NCI-H2196 (cell line): ENCODE measurements around the gene FSIP1.

ENCODE experiments used
- DNase-seq: peaks from one replicate; lab custom pipeline; 2025; ENCODE audit not compliant: unreplicated experiment; lab: John Stamatoyannopoulos, UW

FSIP1 gene

DNA sequence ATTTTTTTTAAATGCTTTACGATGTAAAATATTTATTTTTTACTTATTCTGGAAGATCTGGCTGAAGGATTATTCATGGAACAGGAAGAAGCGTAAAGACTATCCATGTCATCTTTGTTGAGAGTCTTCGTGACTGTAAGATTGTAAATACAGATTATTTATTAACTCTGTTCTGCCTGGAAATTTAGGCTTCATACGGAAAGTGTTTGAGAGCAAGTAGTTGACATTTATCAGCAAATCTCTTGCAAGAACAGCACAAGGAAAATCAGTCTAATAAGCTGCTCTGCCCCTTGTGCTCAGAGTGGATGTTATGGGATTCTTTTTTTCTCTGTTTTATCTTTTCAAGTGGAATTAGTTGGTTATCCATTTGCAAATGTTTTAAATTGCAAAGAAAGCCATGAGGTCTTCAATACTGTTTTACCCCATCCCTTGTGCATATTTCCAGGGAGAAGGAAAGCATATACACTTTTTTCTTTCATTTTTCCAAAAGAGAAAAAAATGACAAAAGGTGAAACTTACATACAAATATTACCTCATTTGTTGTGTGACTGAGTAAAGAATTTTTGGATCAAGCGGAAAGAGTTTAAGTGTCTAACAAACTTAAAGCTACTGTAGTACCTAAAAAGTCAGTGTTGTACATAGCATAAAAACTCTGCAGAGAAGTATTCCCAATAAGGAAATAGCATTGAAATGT lies 186.1 kb downstream of the FSIP1 start:
- no peak for DNase-seq

DNA sequence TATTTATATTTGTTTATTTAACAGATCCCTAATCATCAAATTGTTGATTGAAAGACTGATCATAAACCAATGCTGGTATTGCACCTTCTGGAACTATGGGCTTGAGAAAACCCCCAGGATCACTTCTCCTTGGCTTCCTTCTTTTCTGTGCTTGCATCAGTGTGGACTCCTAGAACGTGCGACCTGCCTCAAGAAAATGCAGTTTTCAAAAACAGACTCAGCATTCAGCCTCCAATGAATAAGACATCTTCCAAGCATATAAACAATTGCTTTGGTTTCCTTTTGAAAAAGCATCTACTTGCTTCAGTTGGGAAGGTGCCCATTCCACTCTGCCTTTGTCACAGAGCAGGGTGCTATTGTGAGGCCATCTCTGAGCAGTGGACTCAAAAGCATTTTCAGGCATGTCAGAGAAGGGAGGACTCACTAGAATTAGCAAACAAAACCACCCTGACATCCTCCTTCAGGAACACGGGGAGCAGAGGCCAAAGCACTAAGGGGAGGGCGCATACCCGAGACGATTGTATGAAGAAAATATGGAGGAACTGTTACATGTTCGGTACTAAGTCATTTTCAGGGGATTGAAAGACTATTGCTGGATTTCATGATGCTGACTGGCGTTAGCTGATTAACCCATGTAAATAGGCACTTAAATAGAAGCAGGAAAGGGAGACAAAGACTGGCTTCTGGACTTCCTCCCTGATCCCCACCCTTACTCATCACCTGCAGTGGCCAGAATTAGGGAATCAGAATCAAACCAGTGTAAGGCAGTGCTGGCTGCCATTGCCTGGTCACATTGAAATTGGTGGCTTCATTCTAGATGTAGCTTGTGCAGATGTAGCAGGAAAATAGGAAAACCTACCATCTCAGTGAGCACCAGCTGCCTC lies 187.1 kb downstream of the FSIP1 start:
- DNase-seq = no peak

- no peak for DNase-seq
Observed at GRCh38 chr15:39594446-39595337, 187.9 kb downstream of the FSIP1 start.

DNA sequence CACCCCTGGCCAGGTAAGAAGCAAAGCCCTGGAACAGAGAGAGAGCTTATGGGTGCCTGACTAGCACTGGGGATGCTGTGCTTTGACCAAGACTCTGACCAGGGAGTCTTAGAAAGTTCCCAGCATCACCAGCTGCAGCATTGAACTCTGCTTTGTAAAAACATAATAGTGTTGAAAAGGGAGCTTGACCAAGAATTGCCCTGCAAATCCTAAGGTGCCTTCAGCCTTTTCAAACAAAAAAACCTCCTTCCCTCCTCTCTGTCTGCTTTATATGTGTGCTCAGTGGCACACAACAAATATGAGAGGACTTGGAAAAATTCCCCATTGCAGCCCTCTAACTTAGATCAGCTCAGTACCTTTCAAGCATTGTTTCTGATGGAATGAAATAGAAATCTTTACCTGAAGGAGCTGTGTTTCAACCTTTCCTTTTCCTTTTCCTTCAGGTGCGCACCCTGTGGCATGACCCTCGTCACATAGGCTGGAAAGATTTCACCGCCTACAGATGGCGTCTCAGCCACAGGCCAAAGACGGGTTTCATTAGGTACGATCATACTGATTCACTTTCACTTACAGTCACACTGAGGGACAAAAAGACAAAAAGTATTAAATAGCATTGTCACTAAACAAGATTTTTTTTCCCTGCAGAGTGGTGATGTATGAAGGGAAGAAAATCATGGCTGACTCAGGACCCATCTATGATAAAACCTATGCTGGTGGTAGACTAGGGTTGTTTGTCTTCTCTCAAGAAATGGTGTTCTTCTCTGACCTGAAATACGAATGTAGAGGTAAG lies 188.8 kb downstream of the FSIP1 start:
- no peak for DNase-seq

DNA sequence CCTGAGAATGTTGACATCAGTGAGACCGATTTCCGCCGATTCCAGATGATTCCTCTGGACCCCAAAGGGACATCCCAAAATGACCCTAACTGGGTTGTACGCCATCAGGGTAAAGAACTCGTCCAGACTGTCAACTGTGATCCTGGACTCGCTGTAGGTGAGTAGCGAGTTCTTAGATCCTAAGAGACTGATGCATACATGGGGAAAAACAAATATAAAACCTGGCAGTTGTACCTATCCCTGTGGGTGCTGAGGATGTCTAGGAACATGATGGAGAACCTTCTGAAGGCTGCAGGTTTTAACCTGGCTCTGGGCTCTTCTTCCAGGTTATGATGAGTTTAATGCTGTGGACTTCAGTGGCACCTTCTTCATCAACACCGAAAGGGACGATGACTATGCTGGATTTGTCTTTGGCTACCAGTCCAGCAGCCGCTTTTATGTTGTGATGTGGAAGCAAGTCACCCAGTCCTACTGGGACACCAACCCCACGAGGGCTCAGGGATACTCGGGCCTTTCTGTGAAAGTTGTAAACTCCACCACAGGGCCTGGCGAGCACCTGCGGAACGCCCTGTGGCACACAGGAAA lies 189.5 kb downstream of the FSIP1 start:
- no peak for DNase-seq

DNA sequence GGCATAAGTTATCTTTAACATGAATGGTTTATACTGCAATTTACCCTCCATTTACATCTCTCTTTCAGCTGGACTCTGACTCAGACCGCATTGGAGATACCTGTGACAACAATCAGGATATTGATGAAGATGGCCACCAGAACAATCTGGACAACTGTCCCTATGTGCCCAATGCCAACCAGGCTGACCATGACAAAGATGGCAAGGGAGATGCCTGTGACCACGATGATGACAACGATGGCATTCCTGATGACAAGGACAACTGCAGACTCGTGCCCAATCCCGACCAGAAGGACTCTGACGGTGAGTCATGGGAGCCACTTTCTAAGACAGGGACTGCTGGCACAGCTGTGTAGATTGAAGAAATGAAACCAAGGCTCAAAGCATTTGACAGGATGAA lies 190.1 kb downstream of the FSIP1 start:
- no peak for DNase-seq

GRCh38 chr15:39591896-39592315 lies 190.7 kb downstream of the FSIP1 start:
- DNase-seq = no peak

- no peak for DNase-seq
Observed at GRCh38 chr15:39591141-39591895, 191.3 kb downstream of the FSIP1 start.

- DNase-seq = no peak
Observed at GRCh38 chr15:39589815-39590644, 192.6 kb downstream of the FSIP1 start.

DNA sequence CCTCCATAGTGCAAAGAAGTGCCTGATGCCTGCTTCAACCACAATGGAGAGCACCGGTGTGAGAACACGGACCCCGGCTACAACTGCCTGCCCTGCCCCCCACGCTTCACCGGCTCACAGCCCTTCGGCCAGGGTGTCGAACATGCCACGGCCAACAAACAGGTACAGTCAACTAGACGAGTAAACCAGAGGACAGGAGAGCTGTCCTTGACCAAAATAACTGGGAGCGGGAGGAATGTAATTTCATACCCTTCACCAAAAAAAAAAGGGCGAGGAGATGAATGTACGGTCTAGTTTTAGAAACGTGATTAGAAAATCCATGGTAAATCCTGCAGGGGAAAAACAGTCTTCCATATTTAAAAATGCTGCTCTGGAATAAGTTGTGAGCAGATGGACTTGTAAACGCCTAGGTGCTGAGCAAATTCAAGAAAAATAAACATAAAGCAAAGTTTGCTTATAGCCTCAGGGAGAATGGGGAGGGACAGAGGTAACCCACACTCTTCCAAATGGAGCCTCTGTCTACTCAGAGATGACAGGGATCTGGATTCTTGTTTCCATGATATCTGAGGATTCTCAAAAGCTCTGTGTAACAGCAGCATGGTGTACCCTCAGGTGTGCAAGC lies 193.3 kb downstream of the FSIP1 start:
- DNase-seq = no peak

DNA sequence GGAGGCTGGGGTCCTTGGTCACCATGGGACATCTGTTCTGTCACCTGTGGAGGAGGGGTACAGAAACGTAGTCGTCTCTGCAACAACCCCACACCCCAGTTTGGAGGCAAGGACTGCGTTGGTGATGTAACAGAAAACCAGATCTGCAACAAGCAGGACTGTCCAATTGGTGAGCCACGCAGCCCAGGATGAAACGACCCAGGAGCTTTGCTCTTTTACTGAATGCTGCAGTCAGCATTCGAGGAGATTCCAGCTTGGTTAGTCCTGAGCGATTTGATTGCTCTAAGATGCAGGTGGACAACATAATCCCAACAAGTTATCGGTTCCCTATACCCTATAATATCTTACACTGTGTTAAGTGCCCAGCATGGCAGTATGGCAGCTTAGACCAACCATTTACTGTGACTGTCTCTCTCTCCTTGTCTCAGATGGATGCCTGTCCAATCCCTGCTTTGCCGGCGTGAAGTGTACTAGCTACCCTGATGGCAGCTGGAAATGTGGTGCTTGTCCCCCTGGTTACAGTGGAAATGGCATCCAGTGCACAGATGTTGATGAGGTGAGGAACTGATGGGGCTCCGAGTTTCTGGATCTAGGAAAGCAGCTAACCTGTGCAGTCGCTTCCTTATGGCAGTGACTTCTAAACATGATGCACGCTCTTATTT lies 194.0 kb downstream of the FSIP1 start:
- no peak for DNase-seq

DNA sequence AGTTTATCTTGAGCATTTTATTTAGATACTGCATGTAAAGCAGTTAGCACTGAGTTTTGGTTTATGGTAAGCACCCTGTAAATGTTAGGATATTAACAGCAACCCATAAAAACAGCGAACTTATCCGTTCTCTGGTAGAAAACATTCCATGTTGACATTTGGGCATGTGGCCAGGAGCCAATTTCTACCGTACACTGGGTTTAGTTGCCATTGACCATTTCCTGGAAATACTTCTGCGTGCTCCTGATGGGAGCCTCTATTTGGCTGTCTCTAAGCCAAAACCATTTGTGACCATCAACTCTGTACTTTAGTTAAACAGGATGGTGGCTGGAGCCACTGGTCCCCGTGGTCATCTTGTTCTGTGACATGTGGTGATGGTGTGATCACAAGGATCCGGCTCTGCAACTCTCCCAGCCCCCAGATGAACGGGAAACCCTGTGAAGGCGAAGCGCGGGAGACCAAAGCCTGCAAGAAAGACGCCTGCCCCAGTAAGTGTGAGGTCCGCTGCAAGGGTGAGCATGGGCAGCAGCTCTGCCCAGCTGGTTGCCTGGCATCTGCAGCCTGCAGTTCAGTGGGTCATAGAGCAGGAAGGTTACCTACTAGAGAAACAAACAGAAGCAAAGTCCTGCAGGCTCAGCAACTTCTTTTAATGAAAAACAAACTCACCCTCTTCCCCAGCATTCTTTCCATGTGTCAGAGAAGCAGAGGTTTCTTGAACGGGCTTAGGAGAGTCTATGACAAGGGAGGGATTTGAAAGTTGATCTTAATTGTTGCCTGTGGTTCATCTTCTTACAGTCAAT lies 194.7 kb downstream of the FSIP1 start:
- DNase-seq = no peak

DNA sequence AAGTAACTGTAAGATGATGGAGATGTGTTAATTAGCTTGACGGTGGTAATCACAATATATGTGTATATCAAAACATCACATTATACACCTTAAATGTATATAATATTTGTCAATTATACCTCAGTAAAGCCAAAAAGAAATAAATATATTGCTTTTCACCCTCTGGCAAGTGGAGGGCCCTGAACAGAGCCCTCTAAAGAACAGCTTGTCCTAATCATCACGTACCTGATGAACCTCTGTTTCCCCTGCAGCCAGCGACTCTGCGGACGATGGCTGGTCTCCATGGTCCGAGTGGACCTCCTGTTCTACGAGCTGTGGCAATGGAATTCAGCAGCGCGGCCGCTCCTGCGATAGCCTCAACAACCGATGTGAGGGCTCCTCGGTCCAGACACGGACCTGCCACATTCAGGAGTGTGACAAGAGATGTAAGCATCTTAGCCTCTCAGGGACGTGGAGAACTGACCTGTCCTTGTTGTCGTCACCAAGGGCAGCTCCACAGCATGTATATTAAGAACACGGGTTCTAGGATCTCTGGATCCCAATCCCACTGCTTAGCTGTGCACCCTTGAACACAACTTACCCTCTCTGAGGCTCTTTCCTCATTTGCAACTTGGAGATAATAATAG lies 195.4 kb downstream of the FSIP1 start:
- DNase-seq = no peak

DNA sequence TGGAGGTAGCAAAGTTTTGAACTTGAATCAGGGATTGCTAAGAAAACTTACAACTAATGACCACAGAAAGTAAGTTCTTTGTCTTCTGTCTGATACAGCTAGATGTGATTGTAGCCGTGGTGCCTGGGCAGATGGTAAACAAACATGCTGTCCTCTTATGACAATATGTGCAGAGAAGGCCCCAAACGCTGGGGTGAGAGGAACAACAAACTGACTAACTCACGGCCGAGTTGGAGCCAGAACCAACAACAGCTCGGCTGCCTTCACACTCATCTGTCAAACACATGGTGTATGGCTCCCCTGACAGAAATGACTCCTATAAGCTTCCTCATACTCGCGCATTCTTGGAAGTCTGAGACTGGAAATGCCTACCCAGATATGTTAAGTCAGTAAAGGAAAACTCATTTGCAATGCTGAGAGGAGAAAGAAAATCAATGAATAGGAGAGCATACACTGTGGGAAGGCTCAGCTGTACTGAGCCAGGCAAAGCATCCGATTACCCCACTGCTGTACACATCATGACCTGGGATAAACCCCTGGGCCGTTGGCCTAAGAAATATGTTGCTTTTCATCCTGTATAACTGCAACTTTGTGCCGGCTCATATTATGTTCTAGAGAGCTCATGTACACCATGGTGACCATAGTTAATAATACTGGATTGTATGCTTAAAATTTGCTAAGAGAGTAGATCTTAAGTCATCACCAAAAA lies 196.1 kb downstream of the FSIP1 start:
- DNase-seq = no peak

- no peak for DNase-seq
Observed at GRCh38 chr15:39585871-39586301, 196.8 kb downstream of the FSIP1 start.

GRCh38 chr15:39585389-39585841 lies 197.2 kb downstream of the FSIP1 start:
- no peak for DNase-seq
